ENCODE measurements around the gene MYO16. TPM values are rescaled to one million over a fixed set of nuclear protein-coding genes. Genes with fewer than 3 reads are reported as not detected.

The MYO16 gene
- total RNA-seq, 1 donor from 2014 or later, result not detected

GRCh38 chr13:109140479-109141349 is 511.3 kb downstream of the MYO16 start:
- peak overlapping the region; percentile 9 for H3K4me3 ChIP-seq (ENCODE audit: low read depth, low read length)
- DNase-seq (ENCODE audit: low read depth) (no peak), FAIRE-seq (no peak)
- no peaks in the 10 kb centered on the region for H3K36me3 ChIP-seq (ENCODE audit: control insufficient read depth, insufficient read depth, low read length)
- no peaks in the 10 kb centered on the region for H3K27me3 ChIP-seq (ENCODE audit: control insufficient read depth, insufficient read depth, low read length)
- no peak for TF ChIP-seq CTCF (IDR thresholded peaks at IDR 0.05; ENCODE audit: insufficient read depth, low read length, severe bottlenecking)

- DNase-seq (ENCODE audit: low read depth), result no peak
- H3K27me3 ChIP-seq (ENCODE audit: control insufficient read depth, insufficient read depth, low read length), result no peaks in the 10 kb centered on the region
- H3K4me3 ChIP-seq (ENCODE audit: low read depth, low read length), result no peak overlapping the region
- H3K36me3 ChIP-seq (ENCODE audit: control insufficient read depth, insufficient read depth, low read length), result no peaks in the 10 kb centered on the region
- TF ChIP-seq CTCF (IDR thresholded peaks at IDR 0.05; ENCODE audit: insufficient read depth, low read length, severe bottlenecking), result no peak
- FAIRE-seq, result no peak
These were observed 512.3 kb downstream of the MYO16 start for GRCh38 chr13:109141706-109142105.

GRCh38 chr13:109144693-109145437 is 515.5 kb downstream of the MYO16 start:
- TF ChIP-seq CTCF (IDR thresholded peaks at IDR 0.05; ENCODE audit: insufficient read depth, low read length, severe bottlenecking), result no peak
- DNase-seq (ENCODE audit: low read depth) (peak; percentile 41), FAIRE-seq (no peak)
- no peaks in the 10 kb centered on the region for H3K27me3 ChIP-seq (ENCODE audit: control insufficient read depth, insufficient read depth, low read length)
- H3K36me3 ChIP-seq (ENCODE audit: control insufficient read depth, insufficient read depth, low read length), result no peaks in the 10 kb centered on the region
- no peak overlapping the region for H3K4me3 ChIP-seq (ENCODE audit: low read depth, low read length)

- DNase-seq (ENCODE audit: low read depth), result peak; percentile 71
- FAIRE-seq, result no peak
These were observed 516.2 kb downstream of the MYO16 start for GRCh38 chr13:109145631-109146030.

GRCh38 chr13:109146393-109146792 is 517.0 kb downstream of the MYO16 start:
- Histone ChIP-seq H3K27me3 (ENCODE audit: control insufficient read depth, insufficient read depth, low read length) (no peaks in the 10 kb centered on the region), H3K4me3 (ENCODE audit: low read depth, low read length) (no peak overlapping the region), H3K36me3 (ENCODE audit: control insufficient read depth, insufficient read depth, low read length) (no peaks in the 10 kb centered on the region)
- DNase-seq (ENCODE audit: low read depth), result no peak
- no peak for FAIRE-seq
- no peak for TF ChIP-seq CTCF (IDR thresholded peaks at IDR 0.05; ENCODE audit: insufficient read depth, low read length, severe bottlenecking)

More at GRCh38 chr13:109145631-109146030, 516.2 kb downstream of the MYO16 start:
- H3K4me3 ChIP-seq (ENCODE audit: low read depth, low read length), result no peak overlapping the region
- H3K36me3 ChIP-seq (ENCODE audit: control insufficient read depth, insufficient read depth, low read length), result no peaks in the 10 kb centered on the region
- no peaks in the 10 kb centered on the region for H3K27me3 ChIP-seq (ENCODE audit: control insufficient read depth, insufficient read depth, low read length)
- TF ChIP-seq CTCF (IDR thresholded peaks at IDR 0.05; ENCODE audit: insufficient read depth, low read length, severe bottlenecking), result peak; percentile 75
